Esophagus squamous epithelium (tissue), 5 donors: Measurements from ENCODE around the gene BMF. TPM values are rescaled to one million over a fixed set of nuclear protein-coding genes. Genes with fewer than 3 reads are reported as not detected.

ENCODE experiments used
- DNase-seq: peaks from one replicate; lab custom pipeline; 2025; lab: John Stamatoyannopoulos, UW
- H3K27ac ChIP-seq, 4 donors: fragments of 200-600 bp; sonication (generic); one replicate each; pipeline ENCODE4 v1.5.1; 2016 to 2019; ENCODE audit warnings: mild to moderate bottlenecking in 1 of 4
- H3K27me3 ChIP-seq, 4 donors: fragments of 200-600 bp; sonication (generic); 1 replicate in 3 of 4; 2 replicates in 1 of 4; pipeline versions ENCODE4 v1.5.1 to v1.6.0; 2017 to 2021; ENCODE audit warnings: antibody characterized with exemption in 1 of 4
- H3K36me3 ChIP-seq, 3 donors: fragments of 200-600 bp; sonication (generic); one replicate each; pipeline ENCODE4 v1.5.1; 2016 to 2019
- H3K4me1 ChIP-seq, 3 donors: fragments of 200-600 bp; sonication (generic); one replicate each; pipeline ENCODE4 v1.5.1; 2017 to 2019
- H3K4me3 ChIP-seq, 4 donors: fragments of 200-600 bp; sonication (generic); 1 replicate in 3 of 4; 2 replicates in 1 of 4; pipeline ENCODE4 v1.5.1; 2016 to 2019; ENCODE audit warnings: mild to moderate bottlenecking in 2 of 4, moderate library complexity in 1 of 4
- H3K9me3 ChIP-seq, 3 donors: fragments of 200-600 bp; sonication (generic); one replicate each; pipeline ENCODE4 v1.5.1; 2016 to 2019
- CTCF ChIP-seq, 6 experiments: fragments of 450-650 bp in 4 of 6; fragments of 200-600 bp in 2 of 6; sonication (generic) in 2 of 6; IDR thresholded peaks; one replicate each; pipeline ENCODE4 v1.5.1; 2016 to 2019; ENCODE audit warnings: antibody characterized with exemption in 6 of 6, mild to moderate bottlenecking in 4 of 6, moderate library complexity in 4 of 6
- POLR2A ChIP-seq, 4 donors: fragments of 450-650 bp; IDR thresholded peaks; one replicate each; pipeline ENCODE4 v1.6.1; 2017; ENCODE audit warnings: antibody characterized with exemption in 4 of 4, mild to moderate bottlenecking in 4 of 4, moderate library complexity in 3 of 4
- WGBS, 2 donors: methylation state at CpG; one replicate each; pipeline ENCODE4 v1.1.5; 2018; 5-methylcytosine and 5-hydroxymethylcytosine counted together
- intact Hi-C: fragments of 100-400 bp; cut with DNase I; formaldehyde crosslinking; loops from one replicate; pipeline ENCODE4 v1.15.0; 2022
- total RNA-seq, 4 donors: library from RNA; depleted of rRNA; stranded (reverse); fragments of >200 nt; gene quantifications; one replicate each; pipeline ENCODE4 v1.1.0, GENCODE V29; 2016
- donor health status: DM: yes; HTN: yes; CAD: no.

The BMF gene
- total RNA-seq, 4 donors from 2014 or later, result 0.31 to 4.4 (median 1.4) TPM

GRCh38 chr15:40062816-40063562, 45.7 kb downstream of the BMF start:
- Histone ChIP-seq H3K36me3 (no peaks in the 10 kb centered on the region), H3K9me3 (no peaks in the 10 kb centered on the region), H3K4me1 (peaks cover 4 to 32% (median 6%) of the 10 kb centered on the region in 3 donors), H3K27me3 (peaks cover 0 to 55% (median 0%) of the 10 kb centered on the region in 4 donors), H3K4me3 (no peak overlapping the region), H3K27ac (no peak overlapping the region)
- TF ChIP-seq POLR2A (IDR thresholded peaks at IDR 0.05) (no peak), CTCF (IDR thresholded peaks at IDR 0.05) (no peak)
- 83 to 84% methylated on average over 9 of the region's 10 CpGs for WGBS, 2 donors
- DNase-seq, result no peak
- intact Hi-C loops, result no loop called here

- Histone ChIP-seq H3K27ac (no peak overlapping the region), H3K9me3 (no peaks in the 10 kb centered on the region), H3K36me3 (no peaks in the 10 kb centered on the region), H3K4me3 (no peak overlapping the region), H3K27me3 (peaks cover 0 to 58% (median 0%) of the 10 kb centered on the region in 4 donors), H3K4me1 (peaks cover 4 to 30% (median 6%) of the 10 kb centered on the region in 3 donors)
- intact Hi-C loops, result no loop called here
- 80 to 88% methylated on average over 13 to 15 of the region's 15 CpGs for WGBS, 2 donors
- no peak for DNase-seq
- TF ChIP-seq CTCF (IDR thresholded peaks at IDR 0.05) (no peak), POLR2A (IDR thresholded peaks at IDR 0.05) (no peak)
These were observed 47.3 kb downstream of the BMF start for GRCh38 chr15:40061212-40061901.

- no peak for DNase-seq
- Histone ChIP-seq H3K27ac (no peak overlapping the region), H3K4me1 (peaks cover 10 to 39% (median 13%) of the 10 kb centered on the region in 3 donors), H3K9me3 (no peaks in the 10 kb centered on the region), H3K27me3 (peaks cover 0 to 66% (median 0%) of the 10 kb centered on the region in 4 donors), H3K36me3 (no peaks in the 10 kb centered on the region), H3K4me3 (no peak overlapping the region)
- intact Hi-C loops, result no loop called here
- WGBS, 2 donors, result 90 to 93% methylated on average over 10 of the region's 10 CpGs
- TF ChIP-seq CTCF (IDR thresholded peaks at IDR 0.05) (no peak), POLR2A (IDR thresholded peaks at IDR 0.05) (no peak)
These were observed 48.3 kb downstream of the BMF start for GRCh38 chr15:40060236-40060961.

GRCh38 chr15:40059821-40060220, 48.9 kb downstream of the BMF start:
- intact Hi-C loops, result no loop called here
- no peak for TF ChIP-seq POLR2A (IDR thresholded peaks at IDR 0.05)
- no peak for TF ChIP-seq CTCF (IDR thresholded peaks at IDR 0.05)
- H3K36me3 ChIP-seq, result no peaks in the 10 kb centered on the region
- H3K27ac ChIP-seq, result no peak overlapping the region
- no peaks in the 10 kb centered on the region for H3K9me3 ChIP-seq
- peaks cover 16 to 39% (median 19%) of the 10 kb centered on the region in 3 donors for H3K4me1 ChIP-seq
- WGBS, 2 donors, result 89 to 92% methylated on average over 9 to 10 of the region's 11 CpGs
- DNase-seq, result no peak
- no peak overlapping the region for H3K4me3 ChIP-seq
- H3K27me3 ChIP-seq, result peaks cover 0 to 62% (median 0%) of the 10 kb centered on the region in 4 donors
